Measurements from ENCODE around the gene NCOR1. TPM values are rescaled to one million over a fixed set of nuclear protein-coding genes. Genes with fewer than 3 reads are reported as not detected.

NCOR1 gene
- total and polyA plus RNA-seq, 2 experiments from 2014 or later, result 102 to 132 TPM

- H4K20me1 ChIP-seq (replicated peaks; ENCODE audit: insufficient read depth), result no peaks in the 10 kb centered on the region
- ATAC-seq, result peak; percentile 49
- TF ChIP-seq POLR2AphosphoS5 (IDR thresholded peaks at IDR 0.05; ENCODE audit: low read depth) (no peak), NANOG (IDR thresholded peaks at IDR 0.05; ENCODE audit: borderline replicate concordance) (no peak), EZH2 (IDR thresholded peaks at IDR 0.05; ENCODE audit: low read depth, unreplicated experiment) (no peak), ETS1 (IDR thresholded peaks at IDR 0.05) (no peak), JUNB (IDR thresholded peaks at IDR 0.05; ENCODE audit: unreplicated experiment) (no peak), REST (IDR thresholded peaks at IDR 0.05; ENCODE audit: unreplicated experiment) (no peak), CREB1 (CRISPR knock-in tag; IDR thresholded peaks at IDR 0.05; ENCODE audit: low read depth) (no peak), EZH2phosphoT487 (IDR thresholded peaks at IDR 0.05; ENCODE audit: unreplicated experiment) (no peak), CTCF (conservative IDR thresholded peaks at IDR 0.05; ENCODE audit: low read depth in 2 of 2) (no peak), ZNF331 (CRISPR knock-in tag; IDR thresholded peaks at IDR 0.05; ENCODE audit: low read depth) (no peak), STAT1 (IDR thresholded peaks at IDR 0.05; ENCODE audit: unreplicated experiment) (no peak), ZNF114 (CRISPR knock-in tag; IDR thresholded peaks at IDR 0.05) (no peak)
Measured at GRCh38 chr17:16091773-16092172, 123.6 kb downstream of the NCOR1 start.

More at GRCh38 chr17:16091773-16092172, 123.6 kb downstream of the NCOR1 start:
- no peaks in the 10 kb centered on the region for H3F3A ChIP-seq (replicated peaks; ENCODE audit: low read depth)
- no peaks in the 10 kb centered on the region; the same call in 1 of the 2 replicates for H3K79me2 ChIP-seq (replicated peaks; ENCODE audit: insufficient read depth)
- Mint-ChIP-seq H3K4me3 (no peak overlapping the region), H3K9me3 (peaks cover 24% of the 10 kb centered on the region), H3K27ac (peak overlapping the region; percentile 85), H3K27me3 (ENCODE audit: insufficient read depth, low read depth, poor library complexity) (peaks cover 3% of the 10 kb centered on the region), H3K4me1 (peaks cover 4% of the 10 kb centered on the region; the same call in 2 of the 3 replicates), H3K36me3 (ENCODE audit: low read depth) (peaks cover 51% of the 10 kb centered on the region)
- no peak overlapping the region; the same call in 1 of the 2 replicates for H3K27ac ChIP-seq (ENCODE audit: low read depth)
- no peaks in the 10 kb centered on the region; the same call in 1 of the 2 replicates for H3K9me2 ChIP-seq (ENCODE audit: insufficient read depth)
- peak; percentile 15 for DNase-seq (ENCODE audit: low spot score)
- H3K4me1 ChIP-seq (ENCODE audit: insufficient read depth), result no peaks in the 10 kb centered on the region
- H3K27me3 ChIP-seq (ENCODE audit: insufficient read depth), result no peaks in the 10 kb centered on the region
- no peak overlapping the region for H3K4me2 ChIP-seq
- no peak overlapping the region for H2AFZ ChIP-seq
- no peak overlapping the region for H3K4me3 ChIP-seq
- peaks cover 20% of the 10 kb centered on the region for H3K36me3 ChIP-seq (ENCODE audit: insufficient read depth)

All from GM23338 (cell line).